Activated CD4-positive, alpha-beta T cell treated with anti-CD3 and anti-CD28 coated beads, Interleukin-2, amount 50 U/mL, for 4 hours (primary cell): Measurements from ENCODE around the gene CCR3.

Experiments used
- DNase-seq, 2 experiments: peaks; one replicate each; pipeline ENCODE4 v3.0.0-alpha.2; 2020

Gene CCR3

DNA sequence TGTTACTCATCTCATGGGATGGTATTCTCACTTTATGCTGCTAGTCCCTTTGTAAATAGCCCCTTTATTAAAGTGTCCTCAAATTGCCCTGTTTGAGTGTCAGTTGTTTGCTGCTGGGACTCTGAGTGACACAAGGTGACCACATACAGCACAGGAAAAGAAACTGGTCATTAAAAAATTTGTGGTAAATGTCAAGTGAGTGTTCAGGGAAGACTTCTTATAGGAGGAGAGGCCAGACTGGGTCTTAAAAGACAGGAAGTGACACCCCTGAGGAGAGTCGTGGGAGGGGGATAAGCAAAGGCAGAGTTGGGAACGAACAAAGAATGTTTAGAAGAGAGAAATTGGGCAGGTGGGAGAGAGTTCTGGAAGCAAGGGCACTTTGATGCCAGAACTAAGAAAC is 35.2 kb downstream of the CCR3 start:
- DNase-seq, result no peak

DNA sequence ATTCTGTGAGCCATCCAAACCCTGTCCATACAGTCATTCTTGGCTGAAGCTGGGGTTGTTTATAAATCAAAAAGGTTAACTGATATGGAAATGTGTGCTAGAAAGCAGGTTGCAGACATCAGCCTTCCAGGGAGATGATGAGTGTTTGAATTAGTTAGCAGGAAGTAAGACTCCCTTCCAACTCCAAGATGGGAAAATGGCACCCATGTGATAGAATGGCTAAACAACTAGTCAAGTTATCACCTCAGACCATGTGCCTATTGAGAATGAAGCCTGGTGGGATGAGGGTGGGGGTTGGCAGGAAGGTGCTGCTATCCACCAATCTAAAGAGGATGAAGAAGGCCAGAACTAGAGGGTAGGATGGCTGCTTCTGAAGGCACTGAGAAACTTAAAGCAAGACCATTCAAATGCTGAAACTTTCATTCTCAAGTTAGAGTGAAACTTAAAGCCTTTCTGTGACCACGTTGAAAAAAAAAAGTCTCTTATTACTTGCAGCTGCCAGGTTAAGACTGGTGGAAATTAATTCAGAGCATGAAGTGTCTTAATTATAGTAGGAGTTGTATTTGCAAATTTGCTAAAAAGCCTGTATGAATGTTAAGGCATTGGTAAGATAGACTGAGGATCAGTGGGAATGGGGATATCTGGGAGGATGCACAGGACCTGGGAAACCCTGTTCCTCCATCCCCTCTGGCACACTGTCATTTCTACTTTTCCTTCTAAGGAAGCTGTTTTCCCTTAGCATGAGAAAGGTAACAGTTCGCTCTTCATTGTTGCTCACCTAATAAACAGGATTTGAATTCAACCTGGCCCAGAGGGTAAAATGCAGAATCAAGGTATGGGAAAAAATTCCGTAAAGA is 36.8 kb downstream of the CCR3 start:
- DNase-seq, result no peak

DNA sequence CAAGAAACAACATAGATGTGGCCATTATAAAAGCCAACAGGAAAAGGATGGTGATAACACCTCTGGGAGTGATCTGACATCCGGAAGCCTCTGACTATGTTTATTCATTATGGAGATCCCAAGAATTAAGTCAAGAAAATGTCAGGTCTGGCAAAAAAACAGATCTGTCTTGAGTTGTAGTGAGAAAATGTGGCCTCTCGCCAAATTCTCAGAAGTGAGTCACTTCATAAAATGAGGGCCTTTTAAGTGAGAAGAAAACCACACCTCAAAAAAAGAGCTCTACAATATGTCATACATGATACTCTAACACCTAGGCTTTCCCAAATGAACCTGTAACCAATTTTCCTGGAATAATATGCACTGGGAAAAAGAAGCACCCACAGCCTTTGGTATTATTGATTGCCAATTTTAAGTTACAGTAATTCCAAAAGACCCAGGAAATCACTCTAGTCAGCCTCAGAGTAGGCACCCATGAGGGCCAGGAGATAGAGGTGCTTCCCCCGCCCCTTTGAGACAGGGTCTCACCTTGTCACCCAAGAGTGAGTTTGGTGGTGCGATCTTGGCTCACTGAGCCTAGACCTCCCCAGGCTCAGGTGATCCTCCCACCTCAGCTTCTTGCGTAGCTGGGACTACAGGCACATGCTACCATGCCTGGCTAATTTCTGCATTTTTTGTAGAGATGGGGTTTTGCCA is 38.0 kb downstream of the CCR3 start:
- peak; percentile 26 to 31 for DNase-seq

DNA sequence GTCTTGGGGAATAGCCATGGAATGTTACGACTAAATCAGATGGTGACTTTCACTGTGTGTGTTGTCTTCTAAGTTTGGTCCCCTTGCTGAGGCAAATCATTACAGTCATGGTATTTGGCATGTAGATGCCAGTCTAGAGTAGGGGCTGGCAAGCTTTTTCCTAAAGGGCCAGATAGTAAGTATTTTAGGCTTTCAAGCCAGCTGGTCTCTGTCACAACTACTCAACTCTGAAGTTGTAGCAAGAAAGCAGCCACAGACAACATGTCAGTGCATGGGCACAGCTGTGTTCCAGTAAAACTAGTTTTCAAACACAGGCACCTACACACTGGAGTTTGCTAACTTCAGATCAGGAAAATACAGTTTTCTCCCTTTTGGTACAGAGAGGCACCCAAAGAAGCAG is 39.3 kb downstream of the CCR3 start:
- DNase-seq, result no peak

DNA sequence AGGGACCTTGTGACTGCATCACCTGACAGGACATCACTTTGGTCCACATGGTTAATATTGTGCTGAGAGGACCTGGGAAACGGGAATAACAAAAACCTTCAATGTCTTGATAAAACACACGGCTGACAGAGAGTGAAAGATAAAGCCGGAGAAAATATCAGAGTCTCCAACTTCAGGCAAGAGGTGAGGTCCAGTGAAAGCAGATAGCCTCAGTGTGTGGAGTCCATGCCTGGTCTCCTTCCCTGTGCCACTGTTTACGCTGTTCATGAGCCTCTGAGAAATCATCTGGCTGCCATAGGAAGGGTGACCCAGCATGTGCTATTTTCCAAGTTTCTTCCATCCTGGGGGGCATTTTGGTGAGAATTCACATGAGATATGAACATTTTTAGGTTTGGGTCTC is 39.8 kb downstream of the CCR3 start:
- no peak for DNase-seq

DNA sequence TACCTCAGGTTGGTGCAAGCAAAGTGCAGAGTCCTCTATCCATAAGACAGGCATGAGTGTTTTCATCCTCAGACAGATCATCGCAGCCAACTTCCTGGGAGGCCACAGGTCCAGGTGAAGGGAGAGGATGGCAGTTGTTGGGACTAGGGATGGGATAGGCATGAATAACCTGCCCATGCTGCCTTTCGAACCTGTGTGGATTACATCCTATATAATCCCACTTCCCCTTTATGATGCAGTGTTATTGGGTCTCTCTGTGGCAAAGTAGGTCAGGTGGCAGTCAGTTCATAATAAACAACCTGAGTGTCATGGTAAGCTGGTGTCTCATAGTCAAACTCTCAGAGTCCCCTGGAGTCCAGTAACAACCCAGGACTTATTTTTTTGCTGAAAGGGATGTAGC is 40.4 kb downstream of the CCR3 start:
- DNase-seq, result no peak

DNA sequence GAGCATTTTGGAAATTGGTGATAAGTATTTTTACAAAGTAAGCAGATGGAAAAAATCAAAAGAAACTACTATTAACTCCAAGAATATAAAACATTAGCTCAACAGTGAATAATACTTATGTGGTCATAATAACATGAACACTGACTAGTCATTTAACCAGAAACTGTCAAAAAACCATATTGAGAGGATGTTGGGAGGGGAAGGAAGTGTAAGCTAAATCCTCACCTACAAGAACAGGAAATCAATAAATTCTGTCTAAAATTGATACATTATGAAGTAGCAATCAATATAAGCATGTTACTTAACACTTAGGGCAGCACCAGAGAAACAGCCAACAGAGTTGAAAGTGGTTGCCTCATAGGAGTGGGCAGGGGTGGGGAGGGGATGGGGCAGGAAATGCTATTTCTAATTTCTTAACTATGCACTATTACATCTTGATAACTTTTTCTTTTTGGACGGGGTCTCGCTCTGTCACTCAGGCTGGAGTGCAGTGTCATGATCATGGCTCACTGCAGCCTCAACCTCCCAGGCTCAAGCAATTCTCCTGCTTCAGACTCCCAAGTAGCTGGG is 41.7 kb downstream of the CCR3 start:
- no peak for DNase-seq

DNA sequence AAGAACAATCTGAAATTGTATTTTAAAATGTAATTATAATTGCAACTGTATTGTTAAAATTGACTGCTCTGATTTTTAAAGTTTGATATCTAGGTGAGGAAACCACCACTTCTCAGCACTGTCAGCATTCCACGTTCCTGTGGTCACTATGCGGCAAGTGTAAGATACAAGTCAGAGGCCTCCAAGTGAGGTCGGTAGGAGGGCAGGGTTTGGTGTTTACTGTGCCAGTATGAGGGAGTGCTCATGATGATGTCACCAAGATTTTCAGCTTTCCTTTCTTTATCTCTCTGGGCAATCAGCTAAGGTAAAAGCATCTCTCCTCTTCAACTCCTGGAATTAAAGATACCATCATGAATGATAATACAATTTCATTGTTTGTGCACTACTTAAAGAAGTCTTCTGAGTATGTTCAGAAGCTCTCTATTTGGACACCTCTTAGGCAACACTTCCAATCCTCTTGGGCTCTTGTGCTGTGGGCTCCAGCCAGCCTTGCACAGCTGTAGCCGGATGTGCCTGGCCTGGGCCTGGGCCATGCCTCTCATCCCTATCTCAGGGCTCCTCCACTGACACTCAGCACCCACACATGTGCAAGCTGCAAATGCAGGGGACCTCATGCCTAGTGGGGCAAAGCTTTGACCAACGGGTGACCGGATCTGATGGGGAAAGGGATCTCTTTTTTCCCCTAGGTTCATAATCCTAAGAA is 42.9 kb downstream of the CCR3 start:
- peak in 1 of 2 experiments; percentile 21 for DNase-seq

DNA sequence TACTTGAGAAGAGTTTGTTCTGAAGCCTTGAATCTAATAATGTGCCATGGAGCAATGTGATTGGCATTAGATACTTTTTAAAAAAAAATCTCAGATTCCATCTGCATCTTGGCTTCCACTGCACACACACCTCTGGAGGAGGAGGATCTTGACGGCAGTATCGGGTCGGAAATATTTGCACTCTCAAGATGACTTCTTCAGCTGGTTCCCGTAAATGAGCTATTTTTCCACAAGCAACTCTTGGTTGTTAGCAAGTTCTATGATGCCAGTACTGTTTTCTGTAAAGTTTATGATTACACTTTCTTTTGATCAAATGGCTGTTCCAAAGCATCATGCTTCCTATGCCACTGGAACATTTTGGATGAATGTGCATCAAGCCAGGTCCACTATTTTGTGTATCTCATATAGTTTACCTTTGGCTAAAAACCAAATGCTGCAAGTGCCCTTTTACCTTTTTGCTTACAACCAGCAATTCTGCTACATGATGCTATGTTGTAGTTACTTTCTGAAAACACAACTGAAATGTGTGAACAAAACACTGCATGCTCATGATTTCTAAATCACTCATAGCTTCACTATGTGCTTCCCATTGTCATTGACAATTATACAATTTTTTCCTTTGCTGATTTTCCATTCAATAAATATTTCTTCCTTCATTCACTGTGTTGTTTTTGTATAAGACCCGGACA is 43.8 kb downstream of the CCR3 start:
- no peak for DNase-seq

DNA sequence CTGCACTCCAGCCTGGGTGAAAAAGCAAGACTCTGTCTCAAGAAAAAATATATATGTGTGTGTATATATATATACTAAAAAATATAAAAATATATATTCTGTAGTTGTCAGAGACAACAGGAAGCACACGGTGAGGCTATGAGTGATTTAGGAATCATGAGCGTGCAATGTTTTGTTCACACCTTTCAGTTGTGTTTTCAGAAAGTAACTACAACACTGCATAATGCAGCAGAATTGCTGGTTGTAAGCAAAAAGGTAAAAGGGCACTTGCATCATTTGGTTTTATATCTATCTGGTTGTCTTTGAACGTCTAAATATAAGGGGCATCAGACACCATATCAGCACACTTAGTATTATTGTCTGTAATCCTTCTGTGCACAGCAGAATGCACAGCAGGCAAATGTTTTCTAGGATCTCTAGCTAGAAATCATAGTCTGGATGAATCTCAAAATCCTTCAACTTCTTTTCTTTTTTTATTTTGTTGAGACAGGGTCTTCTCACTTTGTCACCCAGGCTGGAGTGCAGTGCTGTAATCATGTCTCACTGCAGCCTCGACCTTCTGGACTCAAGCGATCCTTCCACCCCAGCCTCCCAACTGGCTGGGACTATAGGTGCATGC is 44.8 kb downstream of the CCR3 start:
- no peak for DNase-seq

DNA sequence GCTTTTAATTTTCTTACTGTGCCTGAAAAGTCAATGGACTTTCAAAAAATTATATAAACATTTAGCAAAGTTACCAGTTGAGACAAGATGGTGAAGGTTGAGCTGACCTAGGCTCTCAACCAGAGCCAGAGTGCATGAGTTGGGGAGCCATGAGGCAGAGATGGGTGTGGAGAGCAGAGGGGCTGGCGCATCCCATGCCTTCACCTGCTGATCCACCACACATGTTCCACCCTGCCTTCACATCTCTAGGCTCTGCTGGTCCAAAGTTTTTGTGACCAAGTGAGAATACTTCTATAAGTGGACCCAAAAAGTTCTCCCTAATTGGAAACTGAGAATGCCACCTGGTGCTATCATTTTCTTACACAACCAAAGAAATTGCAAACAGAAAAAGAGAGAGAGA is 47.3 kb downstream of the CCR3 start:
- no peak for DNase-seq

DNA sequence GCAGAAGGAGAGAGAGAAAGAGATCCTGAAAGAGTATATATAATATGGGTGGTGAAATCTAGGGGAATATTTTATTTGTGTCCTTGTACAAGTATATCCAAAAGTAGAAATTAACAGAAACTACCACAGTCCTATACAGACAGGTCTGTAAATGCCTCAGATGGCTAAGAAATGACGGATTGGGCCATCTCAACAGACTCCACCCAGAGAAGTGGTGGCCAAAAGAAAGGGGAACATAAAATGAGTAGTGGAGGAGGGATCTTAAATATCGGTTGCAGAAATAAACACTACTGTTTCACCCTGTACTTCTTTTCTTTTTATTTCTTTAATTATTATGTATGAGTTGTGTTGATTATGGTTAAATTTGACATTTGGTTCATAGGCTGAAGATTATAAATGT is 47.7 kb downstream of the CCR3 start:
- no peak for DNase-seq

DNA sequence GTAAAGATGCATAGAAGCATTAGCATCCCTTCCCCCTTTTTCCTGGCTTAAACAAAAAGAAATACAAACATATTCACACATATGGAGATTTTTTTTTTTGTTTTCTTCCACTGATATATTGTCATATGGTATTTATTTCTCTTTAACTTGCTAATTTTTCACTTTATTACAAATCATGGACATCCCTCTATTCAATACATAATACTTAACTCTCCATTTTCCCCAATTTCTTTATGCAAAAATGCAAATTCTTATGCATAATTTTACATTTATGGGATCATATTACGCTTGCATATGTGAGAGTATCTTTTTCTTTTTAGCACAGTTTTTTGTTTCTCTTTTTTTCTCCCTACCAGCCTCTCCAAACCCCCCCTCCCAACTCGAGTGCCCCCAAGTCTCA is 48.8 kb downstream of the CCR3 start:
- no peak for DNase-seq

DNA sequence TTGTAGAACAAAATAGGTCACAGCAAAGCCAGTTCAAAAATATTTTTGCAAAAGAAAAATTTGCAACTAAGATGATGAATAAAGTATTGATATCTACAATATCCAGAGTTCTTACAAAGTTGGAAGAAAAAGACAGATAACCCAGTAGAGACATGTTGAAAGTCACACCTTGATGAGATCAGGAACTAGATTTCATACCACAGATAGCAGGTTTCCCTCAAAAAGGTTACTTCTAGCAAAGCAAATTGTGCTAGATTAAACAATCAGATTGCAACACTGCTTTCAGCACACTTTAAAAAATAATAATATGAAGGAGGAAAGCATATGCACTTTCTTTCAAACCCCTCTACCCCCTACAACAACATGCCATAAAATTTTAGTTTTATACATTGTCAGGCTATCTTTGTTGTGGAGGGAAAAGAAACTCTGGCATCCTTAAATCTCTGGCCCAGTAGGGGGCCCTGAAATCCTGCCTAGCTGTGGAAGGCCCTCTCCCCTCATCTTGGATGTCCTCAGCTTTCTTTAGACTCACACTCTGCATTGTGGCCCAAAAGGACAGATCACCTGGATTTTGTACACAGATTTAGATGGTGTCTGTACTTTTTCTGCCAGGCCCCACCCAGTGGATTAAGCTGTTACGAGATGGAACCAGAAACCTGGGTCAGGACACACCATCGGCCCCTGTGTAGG is 50.9 kb downstream of the CCR3 start:
- no peak for DNase-seq

DNA sequence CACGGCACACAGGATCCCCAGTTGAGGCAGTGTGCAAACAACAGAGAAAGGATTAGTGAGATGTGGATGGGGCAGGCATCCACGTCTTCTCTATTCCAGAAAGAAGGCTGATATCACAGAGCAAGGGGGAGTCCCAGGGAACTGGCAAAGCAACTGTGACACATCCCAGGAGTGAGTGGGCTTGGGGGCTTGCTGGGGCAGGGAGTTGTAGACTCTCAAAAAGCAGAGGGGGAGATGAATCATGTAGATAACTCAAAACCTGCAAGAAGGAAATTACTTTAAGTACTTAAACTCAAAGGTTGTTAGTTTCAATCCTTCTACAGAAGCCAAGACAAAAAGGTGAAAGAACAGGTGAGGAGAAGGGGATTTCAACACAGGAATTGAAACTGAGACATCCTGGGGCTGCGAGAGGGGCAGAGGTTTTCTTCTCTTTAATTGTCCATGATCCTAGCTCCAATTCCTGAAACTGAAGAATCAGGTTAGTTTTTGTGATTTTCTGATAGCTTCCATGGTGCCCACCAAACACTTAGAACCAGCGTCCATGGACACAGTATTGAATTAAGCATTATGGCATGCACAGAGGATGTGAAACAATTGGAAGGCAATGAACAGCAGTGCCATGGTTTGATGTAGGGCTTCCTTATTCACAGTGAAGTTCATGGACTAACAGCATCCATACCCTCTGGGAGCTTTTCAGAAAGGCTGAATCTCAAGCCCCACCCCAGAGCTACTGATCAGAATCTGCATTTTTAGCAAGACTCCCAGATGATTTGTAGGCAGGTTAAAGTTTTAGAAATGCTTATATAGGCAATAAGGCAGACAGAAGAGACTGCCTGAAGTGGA is 52.0 kb downstream of the CCR3 start:
- no peak for DNase-seq

DNA sequence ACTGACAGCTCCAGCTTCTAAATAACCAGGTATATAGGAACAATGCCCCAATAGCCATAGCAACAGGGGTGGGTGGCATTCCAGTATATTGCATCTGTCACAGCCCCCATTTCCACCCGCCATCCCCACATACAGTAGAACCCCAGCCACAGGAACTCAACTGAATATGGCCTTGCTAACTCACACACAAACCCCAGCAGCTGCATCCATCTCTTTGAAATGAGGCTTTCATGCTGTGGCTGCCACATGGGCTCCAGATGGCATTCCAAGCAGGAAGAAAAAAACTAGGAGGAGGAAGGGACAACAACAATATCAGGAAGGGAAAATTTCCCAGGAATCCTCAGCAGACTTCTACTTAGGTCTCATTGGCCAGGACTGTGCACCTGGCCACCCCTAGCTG is 54.6 kb downstream of the CCR3 start:
- no peak for DNase-seq

DNA sequence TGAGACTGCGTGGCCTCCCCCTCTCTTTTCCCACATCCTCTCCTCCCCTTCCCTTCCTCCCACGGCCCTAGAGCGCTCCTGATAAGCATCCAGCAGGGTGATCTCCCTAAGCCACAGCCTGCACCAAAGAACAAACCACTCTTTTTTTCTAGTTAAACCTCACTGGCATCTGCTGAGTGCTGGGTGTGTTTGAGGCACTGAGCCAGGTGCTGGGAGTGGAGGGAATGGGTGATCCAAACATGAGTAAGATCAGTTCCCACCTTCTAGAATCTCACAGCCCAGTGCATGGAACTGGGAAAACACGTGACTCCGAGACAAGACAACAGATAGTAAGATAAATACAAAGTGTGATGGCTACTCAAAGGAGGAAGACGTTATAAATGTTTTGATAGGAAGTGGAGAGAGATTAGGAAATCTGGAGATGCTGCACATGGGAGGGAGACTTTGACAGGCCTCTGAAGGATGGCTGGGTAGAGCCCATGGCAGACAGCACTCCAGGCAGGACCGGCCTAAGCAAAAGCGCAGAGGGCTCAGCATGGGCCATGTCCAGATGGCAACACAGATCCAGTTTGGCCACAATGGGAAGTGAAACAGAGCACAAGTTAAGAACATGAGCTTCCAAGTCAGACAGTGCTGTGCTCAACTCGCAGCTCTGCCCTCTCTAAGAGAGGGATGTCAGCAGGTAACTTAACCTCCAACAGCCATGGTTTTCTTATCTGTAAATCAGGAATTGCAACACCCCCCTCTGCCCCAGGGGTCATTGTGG is 55.6 kb downstream of the CCR3 start:
- no peak for DNase-seq

DNA sequence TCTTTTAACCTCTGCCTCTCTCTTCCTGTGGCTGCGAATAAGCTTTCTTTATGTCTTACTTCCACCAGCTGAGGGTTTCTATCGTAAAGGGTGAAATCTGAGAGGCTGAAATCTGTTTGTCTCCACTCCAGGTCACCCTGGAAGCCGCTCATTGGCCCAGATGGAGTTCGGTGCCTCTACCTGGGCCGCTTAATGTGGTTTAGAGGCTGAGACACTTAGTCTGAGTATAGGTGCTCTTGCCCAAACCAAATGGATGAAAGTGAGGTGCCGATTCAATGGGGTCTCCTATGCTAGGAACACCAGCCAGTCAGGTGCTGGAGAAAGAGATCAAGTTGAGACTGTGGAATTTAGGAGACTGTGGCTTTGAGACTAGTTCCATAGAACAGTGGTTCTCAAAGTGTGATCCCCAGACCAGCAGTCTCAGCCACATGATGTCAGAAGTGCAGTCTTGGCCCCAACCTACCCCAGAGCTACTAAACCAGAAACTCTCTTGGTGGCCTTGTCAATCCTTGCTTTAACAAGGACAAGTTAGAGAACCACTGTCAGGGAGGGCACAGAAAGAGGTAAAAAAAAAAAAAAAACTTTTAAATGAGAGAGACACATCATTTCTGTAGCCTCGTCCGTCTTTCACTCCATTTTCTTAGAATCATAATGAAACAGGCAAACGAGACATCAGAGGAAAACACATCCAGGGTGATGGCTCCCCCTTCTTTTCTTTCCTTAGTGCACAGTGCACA is 56.8 kb downstream of the CCR3 start:
- no peak for DNase-seq
